ENCODE data around the gene BBS9. TPM values are rescaled to one million over a fixed set of nuclear protein-coding genes. Genes with fewer than 3 reads are reported as not detected.

BBS9 gene
- total RNA-seq, 3 donors from 2014 or later = 8.2 to 23.5 (median 15.8) TPM

DNA sequence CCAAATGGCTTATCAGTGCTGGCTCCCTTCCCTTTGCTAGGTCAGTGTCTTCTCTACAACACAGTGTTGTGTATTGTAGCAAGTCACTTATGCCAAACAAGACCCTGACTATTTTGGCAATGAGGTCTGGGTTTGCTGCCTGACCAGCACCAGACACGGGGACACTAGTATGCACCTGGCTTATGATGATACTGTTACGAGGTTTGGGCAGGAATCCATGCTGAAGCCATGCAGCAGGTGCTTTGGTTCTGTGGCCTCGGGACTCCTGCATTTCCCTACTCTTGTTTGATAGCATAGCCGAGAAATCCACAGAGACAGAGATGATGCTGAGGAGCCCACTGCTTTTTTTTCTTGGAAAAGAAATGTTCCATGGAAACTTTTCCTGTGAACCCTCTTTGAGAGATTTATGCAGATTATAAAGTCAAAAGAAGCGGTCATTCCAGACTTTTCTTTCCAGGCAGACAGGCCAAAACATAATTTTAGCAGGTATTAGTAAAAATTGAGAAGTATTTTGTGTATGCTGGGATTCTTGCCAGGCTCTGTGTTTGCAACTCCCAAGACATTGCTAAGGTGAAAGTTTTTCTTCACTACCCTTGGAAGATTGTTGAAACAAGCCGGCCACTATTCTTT is 291.1 kb downstream of the BBS9 start:
- TF ChIP-seq, protein P1, sequence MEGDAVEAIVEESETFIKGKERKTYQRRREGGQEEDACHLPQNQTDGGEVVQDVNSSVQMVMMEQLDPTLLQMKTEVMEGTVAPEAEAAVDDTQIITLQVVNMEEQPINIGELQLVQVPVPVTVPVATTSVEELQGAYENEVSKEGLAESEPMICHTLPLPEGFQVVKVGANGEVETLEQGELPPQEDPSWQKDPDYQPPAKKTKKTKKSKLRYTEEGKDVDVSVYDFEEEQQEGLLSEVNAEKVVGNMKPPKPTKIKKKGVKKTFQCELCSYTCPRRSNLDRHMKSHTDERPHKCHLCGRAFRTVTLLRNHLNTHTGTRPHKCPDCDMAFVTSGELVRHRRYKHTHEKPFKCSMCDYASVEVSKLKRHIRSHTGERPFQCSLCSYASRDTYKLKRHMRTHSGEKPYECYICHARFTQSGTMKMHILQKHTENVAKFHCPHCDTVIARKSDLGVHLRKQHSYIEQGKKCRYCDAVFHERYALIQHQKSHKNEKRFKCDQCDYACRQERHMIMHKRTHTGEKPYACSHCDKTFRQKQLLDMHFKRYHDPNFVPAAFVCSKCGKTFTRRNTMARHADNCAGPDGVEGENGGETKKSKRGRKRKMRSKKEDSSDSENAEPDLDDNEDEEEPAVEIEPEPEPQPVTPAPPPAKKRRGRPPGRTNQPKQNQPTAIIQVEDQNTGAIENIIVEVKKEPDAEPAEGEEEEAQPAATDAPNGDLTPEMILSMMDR (IDR thresholded peaks at IDR 0.05) = no peak

DNA sequence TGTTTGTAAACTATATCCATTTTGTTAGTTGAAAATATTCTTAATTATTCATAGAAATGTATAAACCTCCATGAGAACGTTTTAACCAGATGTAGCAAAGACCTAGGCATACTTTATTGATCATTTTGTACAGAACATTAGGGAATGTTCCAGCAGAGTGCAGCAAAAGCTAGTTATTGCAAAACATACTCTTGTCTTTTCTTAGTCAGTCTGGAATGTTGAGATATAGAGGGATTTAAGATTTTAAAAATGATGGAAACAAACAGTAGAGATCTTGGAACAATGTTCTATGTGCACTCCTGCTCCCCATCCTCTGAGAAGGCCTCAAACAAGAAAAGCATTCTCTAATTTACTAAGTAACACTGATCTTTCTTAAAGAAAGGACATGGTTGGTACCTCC is 292.1 kb downstream of the BBS9 start:
- TF ChIP-seq, protein P1 (IDR thresholded peaks at IDR 0.05) = no peak
- H3K9me3 ChIP-seq = no peaks in the 10 kb centered on the region
- no peaks in the 10 kb centered on the region for H3K36me3 ChIP-seq (ENCODE audit: low read depth)
- DNase-seq (no peak), ATAC-seq (no peak)
- H3K4me1 ChIP-seq (ENCODE audit: low read depth) = no peaks in the 10 kb centered on the region
- no peak overlapping the region for H3K4me3 ChIP-seq
- intact Hi-C loops (cut with DNase I, micrococcal nuclease) = no loop called here

More for the DNA sequence above, 291.1 kb downstream of the BBS9 start:
- H3K36me3 ChIP-seq (ENCODE audit: low read depth) = no peaks in the 10 kb centered on the region
- ATAC-seq (no peak), DNase-seq (no peak)
- no peaks in the 10 kb centered on the region for H3K9me3 ChIP-seq
- intact Hi-C loops (cut with DNase I, micrococcal nuclease) = no loop called here
- H3K4me1 ChIP-seq (ENCODE audit: low read depth) = no peaks in the 10 kb centered on the region
- no peak overlapping the region for H3K4me3 ChIP-seq

DNA sequence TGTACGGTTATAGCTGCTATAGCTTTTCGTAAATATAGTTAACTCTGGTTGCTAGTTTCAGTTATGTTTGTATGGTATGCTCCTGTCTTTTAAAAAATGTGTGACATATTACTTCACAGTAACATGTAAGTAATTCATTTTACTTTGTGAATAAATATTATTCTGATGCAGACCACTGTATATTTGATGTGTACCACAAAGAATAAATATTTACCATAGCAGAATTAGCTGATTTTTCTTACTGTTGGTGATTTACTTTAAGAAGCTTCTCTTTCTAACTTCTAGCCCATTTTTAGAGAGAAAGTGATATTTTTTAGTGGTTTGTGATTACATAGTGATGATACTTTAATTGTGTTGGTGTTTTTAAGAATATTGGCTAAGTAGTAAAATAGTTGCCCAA is 292.8 kb downstream of the BBS9 start:
- Histone ChIP-seq H3K36me3 (ENCODE audit: low read depth) (no peaks in the 10 kb centered on the region), H3K4me1 (ENCODE audit: low read depth) (no peaks in the 10 kb centered on the region), H3K4me3 (no peak overlapping the region), H3K9me3 (no peaks in the 10 kb centered on the region)
- DNase-seq (no peak), ATAC-seq (no peak)
- TF ChIP-seq, protein P1 (IDR thresholded peaks at IDR 0.05) = no peak
- intact Hi-C loops (cut with DNase I, micrococcal nuclease) = no loop called here

DNA sequence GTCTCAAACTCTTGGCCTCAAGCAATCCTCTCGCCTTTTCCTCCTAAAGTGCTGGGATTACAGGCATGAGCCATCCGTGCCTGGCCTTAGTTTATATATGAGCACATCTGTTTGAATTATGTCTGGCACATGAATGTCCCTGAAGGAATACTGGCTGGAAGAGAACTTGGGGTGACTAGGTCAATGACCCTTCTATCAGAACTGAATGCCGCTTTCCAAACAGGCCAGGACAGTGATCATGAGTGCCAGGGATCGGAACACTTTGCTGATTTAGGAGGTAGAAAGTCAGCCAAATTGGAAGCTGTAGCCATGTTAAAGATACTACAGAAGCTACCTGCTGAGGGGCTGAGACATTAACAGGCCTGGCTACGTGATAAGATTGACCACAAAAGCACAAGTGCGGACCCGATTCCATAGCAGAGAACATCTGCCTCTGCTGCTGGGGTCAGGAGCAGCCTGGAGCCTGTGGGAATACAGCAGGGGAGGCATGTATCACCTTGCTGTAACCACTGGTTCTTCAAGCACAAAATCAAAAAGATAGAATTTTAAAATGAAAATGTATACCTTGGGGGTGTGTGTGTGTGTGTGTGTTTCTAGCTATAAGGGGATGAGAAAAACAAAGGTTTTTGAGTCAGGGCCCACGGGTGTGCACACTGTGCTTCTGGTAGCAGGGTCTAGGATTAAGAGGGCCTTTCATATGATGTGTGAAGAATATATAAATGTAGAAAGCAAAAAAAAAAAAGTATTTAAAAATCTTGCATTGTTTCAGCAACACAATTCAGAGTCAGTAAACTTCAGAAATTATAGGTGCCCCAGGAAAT is 293.7 kb downstream of the BBS9 start:
- H3K36me3 ChIP-seq (ENCODE audit: low read depth) = no peaks in the 10 kb centered on the region
- H3K4me1 ChIP-seq (ENCODE audit: low read depth) = no peaks in the 10 kb centered on the region
- intact Hi-C loops (cut with DNase I, micrococcal nuclease) = no loop called here
- TF ChIP-seq, protein P1 (IDR thresholded peaks at IDR 0.05) = no peak
- no peak overlapping the region for H3K4me3 ChIP-seq
- DNase-seq (no peak), ATAC-seq (no peak)
- no peaks in the 10 kb centered on the region for H3K9me3 ChIP-seq

DNA sequence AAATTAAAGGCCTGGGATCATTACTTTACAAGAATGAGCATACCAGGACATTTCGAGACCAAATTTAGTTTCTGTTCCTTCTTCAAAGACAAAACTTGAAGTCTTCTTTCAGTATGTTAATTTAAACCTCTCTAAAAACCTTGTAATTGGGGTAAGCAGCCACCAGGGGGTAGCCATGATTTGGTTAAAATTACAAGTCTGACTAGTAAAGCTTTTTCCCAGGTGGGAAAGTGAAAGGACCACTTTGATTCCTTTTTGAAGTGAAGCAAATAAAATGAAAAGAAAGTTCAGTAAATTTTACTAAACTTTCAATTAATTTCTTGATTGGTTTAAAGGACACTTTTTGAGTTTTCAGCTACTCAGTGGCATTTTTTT is 294.3 kb downstream of the BBS9 start:
- Histone ChIP-seq H3K36me3 (ENCODE audit: low read depth) (no peaks in the 10 kb centered on the region), H3K9me3 (no peaks in the 10 kb centered on the region), H3K4me1 (ENCODE audit: low read depth) (no peaks in the 10 kb centered on the region), H3K4me3 (no peak overlapping the region)
- ATAC-seq (no peak), DNase-seq (peak in 1 of 3 donors; percentile 61)
- TF ChIP-seq, protein P1 (IDR thresholded peaks at IDR 0.05) = no peak
- intact Hi-C loops (cut with DNase I, micrococcal nuclease) = no loop called here
